ENCODE measurements around the gene ARHGAP28.

DNA sequence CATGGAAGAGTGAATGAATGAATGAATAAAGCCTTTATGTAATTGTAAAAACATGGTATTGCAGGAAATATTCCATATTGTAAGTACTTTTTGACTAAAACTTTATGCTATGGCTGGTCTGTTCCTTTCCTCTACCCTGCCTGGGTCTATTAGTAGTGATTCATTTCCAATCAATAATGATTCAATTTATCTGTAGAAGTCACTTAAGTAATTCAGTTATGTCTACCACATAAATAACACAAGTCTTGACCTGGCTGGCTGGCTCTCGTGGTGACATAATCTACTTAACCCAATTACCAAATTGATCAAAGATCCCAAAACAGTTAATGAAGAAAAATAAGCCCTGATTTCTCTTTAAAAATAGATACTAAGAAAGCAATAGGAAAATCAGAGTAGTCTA lies 7.8 kb upstream of the ARHGAP28 start:
- TF ChIP-seq, protein P1, sequence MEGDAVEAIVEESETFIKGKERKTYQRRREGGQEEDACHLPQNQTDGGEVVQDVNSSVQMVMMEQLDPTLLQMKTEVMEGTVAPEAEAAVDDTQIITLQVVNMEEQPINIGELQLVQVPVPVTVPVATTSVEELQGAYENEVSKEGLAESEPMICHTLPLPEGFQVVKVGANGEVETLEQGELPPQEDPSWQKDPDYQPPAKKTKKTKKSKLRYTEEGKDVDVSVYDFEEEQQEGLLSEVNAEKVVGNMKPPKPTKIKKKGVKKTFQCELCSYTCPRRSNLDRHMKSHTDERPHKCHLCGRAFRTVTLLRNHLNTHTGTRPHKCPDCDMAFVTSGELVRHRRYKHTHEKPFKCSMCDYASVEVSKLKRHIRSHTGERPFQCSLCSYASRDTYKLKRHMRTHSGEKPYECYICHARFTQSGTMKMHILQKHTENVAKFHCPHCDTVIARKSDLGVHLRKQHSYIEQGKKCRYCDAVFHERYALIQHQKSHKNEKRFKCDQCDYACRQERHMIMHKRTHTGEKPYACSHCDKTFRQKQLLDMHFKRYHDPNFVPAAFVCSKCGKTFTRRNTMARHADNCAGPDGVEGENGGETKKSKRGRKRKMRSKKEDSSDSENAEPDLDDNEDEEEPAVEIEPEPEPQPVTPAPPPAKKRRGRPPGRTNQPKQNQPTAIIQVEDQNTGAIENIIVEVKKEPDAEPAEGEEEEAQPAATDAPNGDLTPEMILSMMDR (IDR thresholded peaks at IDR 0.05), result no peak
- no peak for TF ChIP-seq POLR2A (IDR thresholded peaks at IDR 0.05)
- no peak for TF ChIP-seq POLR2AphosphoS5 (IDR thresholded peaks at IDR 0.05)

All from prostate gland (tissue), 2 donors.